Activated CD4-positive, CD25-positive, alpha-beta regulatory T cell treated with anti-CD3 and anti-CD28 coated beads, Interleukin-2, amount 50 U/mL, for 24 hours (primary cell): ENCODE data around the gene SHISA8.
"Not testable (repeated sequence)": the region's sequence is repeated elsewhere in the genome, so short reads cannot be mapped to it uniquely, and the experiment has no call there.

Source experiments
- ATAC-seq, 2 donors: fragments of 150-1000 bp; cut with Tn5 transposase; one replicate each; pipeline ENCODE4 v1.10.0; 2021; ENCODE audit warnings: mild to moderate bottlenecking in 1 of 2, moderate library complexity in 1 of 2

Gene SHISA8

DNA sequence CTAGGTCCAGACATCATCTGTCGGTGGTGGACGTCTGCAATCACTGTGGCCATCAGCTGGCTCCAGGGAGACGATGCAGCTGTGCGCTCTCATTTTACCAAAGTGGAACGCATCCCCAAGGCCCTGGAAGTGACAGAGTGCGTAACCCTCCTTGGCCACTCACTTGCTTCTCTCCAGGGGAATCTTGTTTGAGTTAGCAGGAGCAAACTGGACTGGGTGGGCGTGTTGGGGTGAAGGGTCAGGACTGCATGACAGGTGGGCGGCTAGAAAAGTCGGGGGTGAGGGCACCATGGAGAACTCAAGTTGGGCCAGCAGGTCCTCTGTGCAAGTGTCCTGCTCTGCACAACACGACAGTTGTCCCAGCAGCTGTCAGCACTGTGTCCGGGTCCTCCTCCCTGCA lies 16.2 kb downstream of the SHISA8 start:
- ATAC-seq = no peak

DNA sequence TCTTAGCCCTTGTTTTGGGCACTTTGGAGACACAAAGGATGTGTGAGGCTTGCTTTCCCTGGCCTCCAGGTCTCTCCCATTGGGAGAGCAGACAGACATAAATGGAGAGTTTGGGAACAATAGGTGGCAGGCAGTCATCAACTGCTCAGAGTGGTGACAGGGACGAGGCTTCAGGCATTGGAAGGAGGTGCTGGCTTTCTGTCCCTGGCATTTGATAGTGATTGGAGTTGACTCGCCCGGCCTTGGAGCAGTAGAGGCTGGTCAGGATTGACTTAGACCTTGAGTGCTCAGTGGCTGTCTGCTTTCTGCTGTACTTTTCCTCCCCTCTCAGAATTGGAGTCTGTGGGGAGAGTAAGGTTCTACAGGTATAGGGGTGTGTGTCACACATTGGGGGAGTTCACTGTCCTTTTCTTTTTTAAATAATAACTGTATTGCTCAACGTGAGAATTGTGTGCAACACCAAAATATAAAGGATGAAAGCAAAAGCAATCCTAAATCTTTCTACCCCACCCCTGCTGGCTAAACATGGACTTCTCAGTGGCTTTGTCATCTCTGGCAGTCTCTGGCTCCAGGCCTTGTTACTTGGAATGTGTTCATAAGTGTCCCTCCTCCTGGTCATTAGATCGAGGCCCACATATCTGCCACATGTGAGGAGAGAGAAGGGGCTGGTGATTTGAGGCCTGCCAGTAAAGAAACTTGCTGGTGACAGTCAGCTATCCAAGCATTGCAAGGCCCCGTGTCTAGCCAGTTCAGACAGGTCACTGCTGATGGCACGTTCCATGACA lies 21.1 kb downstream of the SHISA8 start:
- ATAC-seq = no peak

- ATAC-seq = no peak
Observed at GRCh38 chr22:41892721-41893120, 22.2 kb downstream of the SHISA8 start.

DNA sequence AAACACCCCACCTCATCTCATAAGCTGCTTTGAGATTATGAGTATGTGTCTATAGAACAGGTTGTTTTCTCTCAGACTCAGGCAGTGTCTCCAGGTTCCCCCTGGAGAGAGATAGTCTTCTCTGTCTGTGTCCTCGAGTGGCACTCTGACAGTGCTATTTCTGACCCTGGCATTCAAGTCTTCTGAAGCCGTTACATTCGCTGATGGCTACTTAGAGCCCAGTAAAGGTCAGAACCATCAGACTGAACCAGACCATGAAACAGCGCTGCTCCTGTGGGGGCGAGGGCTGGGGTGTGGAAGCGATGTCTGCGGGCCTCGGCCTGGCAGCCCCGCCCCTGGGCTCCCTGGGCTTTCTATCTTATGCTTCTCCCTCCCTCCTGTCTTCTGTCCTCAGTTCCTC lies 23.5 kb downstream of the SHISA8 start:
- no peak for ATAC-seq

DNA sequence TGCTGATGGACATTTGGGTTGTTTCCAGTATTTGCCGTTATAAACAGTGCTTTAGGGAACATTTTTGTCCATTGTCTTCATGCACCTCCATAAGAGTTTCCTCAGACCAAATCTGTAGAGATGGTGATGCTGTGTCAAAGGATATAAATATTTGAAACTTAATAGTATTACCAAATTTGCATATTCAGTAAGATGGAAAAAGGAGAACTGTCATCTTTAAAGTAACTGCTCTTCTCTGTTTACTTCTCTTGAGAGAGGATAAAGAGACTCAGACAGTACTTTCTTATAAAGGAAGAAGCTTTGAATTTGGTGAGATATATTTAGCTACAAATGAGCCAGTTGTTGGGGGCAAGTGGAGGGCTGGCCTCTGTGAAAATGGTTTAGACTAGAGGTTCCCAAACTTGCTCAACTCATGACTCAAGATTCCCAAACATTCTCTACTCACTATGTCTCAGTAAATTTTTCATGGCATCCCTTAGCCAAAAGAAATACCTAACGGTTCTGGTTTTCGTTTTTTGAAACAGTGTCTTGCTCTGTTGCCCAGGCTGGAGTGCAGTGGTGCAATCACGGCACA lies 26.2 kb downstream of the SHISA8 start:
- no peak for ATAC-seq

GRCh38 chr22:41885516-41885915 lies 29.4 kb downstream of the SHISA8 start:
- no peak for ATAC-seq

DNA sequence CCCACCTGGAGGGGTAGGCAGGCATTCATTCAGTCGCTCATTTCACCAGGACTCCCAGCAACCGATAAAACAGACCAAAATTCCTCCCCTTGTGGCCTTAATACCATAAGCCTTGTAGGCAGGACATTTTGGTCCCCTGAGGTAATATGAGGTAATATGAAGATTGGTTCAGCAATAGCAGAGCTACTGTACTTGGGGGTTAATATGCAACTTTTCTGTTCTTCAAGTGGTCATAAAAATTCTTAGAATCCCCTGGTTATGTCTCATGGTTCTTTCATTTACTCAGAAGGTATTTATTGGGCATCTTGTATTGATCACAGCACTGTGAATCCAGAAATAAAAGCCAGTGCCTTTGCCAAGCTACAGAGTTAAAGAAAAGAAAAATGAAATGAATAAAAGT lies 29.8 kb downstream of the SHISA8 start:
- ATAC-seq = no peak

DNA sequence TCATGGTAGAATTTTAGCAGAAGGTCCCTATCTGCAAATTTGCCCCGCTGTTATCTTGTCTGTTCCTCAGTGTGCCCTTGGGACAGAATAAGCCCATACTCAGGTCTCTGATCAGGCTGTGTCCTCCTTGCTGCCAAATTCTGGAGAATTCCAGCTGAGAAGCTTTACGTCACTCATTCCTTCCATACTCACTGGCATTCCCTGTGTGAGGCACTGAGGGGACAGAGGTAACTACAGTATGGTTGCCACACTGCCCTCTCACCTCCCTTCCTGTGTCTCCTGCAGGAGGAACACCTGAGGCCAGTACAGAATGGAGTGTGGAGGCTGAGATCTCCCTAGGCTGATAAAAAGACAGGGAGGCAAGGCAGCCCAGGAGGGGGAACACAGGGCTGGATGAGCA lies 31.5 kb downstream of the SHISA8 start:
- ATAC-seq = no peak

DNA sequence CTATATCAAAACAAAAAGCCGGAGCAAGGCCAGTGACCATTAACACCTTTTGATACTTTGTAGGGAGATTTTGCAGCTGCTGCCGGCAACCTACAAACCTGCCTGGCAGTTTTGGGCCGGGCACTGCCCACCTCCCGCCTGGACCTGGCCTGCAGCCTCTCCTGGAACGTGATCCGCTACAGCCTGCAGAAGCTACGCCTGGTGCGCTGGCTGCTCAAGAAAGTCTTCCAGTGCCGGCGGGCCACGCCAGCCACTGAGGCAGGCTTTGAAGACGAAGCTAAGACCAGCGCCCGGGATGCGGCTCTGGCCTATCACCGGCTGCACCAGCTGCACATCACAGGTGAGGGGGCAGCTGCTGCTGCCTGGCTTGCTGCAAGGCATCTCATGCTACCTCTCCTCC lies 34.2 kb downstream of the SHISA8 start:
- no peak for ATAC-seq

GRCh38 chr22:41876675-41877074 lies 38.2 kb downstream of the SHISA8 start:
- ATAC-seq = peak in 1 of 2 donors; percentile 12

GRCh38 chr22:41876275-41876674 lies 38.6 kb downstream of the SHISA8 start:
- ATAC-seq = no peak

DNA sequence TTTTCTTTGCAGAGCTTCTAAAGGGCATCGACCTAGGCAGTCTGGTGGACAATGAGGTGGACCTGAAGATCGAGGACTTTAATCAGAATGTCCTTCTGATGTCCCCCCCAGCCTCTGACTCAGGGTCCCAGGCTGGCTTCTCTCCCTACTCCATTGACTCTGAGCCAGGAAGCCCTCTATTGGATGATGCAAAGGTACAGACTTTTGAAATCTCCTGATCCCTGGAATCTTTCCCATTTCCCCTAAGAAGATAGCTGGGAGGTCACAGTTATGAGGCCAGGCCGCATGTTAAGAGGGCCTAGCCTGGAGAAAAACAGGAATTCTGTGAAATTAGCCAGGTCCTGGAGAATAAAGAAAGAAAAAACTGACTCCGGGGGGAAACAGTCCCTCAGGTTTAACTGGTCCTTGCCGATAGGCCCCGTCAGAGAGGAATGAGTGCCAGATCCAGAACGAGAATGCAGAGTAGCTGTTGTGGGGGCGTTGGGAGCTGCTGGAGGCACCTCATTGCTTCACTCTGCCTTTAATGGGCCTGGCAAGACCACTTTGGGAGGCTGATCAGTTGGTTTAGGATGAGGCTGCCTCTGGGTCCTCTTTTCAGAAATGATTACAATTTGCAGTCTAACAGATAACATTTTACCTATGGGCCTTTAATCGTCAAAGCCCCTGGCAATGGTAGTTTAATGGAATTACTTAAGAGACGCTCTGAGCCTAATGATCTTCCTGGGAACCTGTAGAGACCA lies 39.2 kb downstream of the SHISA8 start:
- no peak for ATAC-seq

DNA sequence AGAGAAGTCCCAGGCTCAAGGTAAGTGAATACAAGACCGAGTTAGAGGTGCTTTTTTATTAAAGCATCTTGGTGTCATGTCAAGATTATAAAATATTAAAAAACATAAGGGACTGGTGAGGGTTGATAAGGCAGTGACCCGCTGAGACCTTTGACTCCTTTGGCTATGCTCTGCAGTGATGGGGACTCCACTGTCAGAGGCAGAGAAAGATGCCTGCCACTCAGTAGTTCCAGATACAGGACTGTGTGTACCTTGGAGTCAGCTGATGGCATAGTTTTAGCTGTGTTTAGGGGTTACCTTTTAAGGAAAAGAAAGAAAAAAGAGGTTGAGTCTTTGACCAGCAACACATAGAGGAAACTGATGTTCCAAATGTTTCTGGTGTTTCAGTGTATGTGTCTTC lies 40.8 kb downstream of the SHISA8 start:
- ATAC-seq = no peak

GRCh38 chr22:41873391-41873790 lies 41.5 kb downstream of the SHISA8 start:
- peak; percentile 73 to 96 for ATAC-seq

DNA sequence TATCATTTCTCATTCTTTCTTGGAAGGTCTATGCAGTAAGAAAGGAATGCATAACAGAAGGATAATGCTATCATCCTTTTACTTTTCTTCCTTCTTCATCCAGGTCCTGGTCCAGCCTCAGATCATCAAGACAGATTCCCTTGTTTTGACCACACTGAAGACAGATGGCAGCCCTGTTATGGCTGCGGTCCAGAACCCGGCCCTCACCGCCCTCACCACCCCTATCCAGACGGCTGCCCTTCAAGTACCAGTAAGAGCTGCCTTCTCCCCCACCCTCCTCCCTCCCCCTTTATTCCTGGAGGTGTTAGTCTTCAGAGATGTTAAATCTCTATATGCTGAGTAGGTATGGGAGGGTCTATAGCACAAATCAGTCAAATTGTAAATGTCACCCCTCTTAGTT lies 44.1 kb downstream of the SHISA8 start:
- no peak for ATAC-seq

GRCh38 chr22:41870081-41870480 lies 44.8 kb downstream of the SHISA8 start:
- ATAC-seq = not testable (repeated sequence)

DNA sequence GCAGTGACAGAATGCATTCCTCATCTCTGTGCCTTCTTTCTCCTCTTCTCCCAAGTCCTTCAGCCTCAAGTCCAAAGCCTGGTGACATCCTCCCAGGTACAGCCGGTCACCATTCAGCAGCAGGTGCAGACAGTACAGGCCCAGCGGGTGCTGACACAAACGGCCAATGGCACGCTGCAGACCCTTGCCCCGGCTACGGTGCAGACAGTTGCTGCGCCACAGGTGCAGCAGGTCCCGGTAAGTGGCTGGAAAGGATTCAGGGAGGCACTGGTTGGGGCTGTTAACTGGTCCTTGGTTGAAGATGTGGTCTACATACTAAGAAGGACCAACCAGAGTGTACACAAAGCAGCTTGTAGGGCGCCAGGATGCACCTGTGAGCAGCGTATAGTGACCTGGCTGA lies 46.3 kb downstream of the SHISA8 start:
- no peak for ATAC-seq

- no peak for ATAC-seq
Observed at GRCh38 chr22:41863472-41863871, 51.4 kb downstream of the SHISA8 start.

DNA sequence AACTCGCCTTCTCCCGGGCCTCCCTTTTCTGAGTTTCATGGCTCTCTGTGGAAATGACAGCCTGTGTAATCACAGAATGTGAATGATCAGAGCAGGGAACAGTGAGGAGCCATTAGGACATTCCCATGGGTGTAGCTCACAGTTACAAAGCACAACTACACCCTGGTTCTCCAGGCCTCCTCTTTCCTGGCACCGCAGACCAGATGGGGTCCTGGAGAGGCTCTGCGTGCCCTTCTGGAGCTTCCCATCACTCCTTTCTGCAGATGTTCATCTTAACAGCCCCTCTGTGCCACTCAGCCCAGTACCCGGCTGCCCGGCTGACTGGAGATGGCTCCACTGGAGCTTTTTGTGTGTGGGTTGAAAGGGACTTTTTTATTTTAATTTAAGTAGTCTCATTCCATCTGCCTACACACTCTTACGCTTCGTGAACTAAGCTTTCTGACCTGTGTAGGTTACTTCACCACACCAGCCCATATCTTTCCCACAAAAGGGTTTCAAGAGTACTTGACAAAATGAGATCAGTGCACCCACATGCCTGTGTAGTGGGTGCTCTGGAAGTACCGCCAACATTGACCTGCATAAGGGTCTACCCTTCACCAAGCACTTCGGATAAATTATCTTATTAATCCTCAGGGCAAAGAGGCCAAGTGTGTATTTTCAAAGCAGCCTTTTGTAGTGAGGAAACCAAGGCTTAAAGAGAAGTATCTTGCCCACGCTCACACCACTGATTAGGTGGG lies 52.2 kb downstream of the SHISA8 start:
- peak; percentile 76 to 79 for ATAC-seq

DNA sequence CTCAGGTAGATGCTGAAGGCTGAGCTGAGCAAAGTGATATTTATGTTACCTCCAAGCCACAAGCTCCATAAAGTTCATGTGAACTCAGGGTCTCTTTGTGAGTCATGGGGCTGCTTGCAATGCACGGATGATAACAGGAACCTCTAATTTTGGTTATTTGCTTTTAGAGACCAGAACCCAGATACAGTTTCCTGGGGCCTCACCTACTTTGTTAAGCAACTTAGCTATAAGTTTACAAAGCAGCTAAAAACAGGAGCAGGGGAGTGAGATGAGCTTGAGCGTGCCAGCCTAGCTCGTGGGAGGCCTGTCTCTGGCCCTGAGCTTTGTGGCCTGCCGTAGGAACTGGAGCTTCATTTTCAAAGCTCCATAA lies 52.7 kb downstream of the SHISA8 start:
- peak; percentile 51 to 57 for ATAC-seq
